ENCODE results near the gene NFIB. TPM values are rescaled to one million over a fixed set of nuclear protein-coding genes. Genes with fewer than 3 reads are reported as not detected.

Gene NFIB
- total RNA-seq, 1 donor from 2014 or later: 1.5 TPM

DNA sequence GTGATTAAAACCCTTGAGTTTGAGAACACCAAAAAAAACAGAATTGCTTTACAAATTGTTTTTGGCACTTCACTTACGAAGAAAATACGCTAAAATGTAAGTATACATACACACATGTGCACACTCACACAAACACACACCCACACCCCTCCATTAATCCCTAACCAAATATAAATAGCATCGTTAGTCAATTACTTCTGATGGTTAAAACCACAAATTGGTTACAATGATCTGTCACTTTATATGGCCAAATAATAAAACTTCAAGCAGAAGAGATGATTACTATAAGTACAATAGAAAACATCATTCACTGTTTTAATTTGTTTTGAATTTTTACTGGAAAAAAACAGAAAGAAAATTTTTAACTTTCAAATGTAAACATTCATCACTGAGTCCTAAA lies 103.5 kb downstream of the NFIB start:
- Mint-ChIP-seq H3K36me3 (ENCODE audit: unreplicated experiment) (no peaks in the 10 kb centered on the region), H3K9me3 (ENCODE audit: unreplicated experiment) (peaks cover 2% of the 10 kb centered on the region), H3K4me3 (ENCODE audit: unreplicated experiment) (no peak overlapping the region), H3K4me1 (ENCODE audit: low read depth, unreplicated experiment) (peaks cover 7% of the 10 kb centered on the region), H3K27ac (ENCODE audit: unreplicated experiment) (no peak overlapping the region), H3K27me3 (ENCODE audit: unreplicated experiment) (no peaks in the 10 kb centered on the region)
- DNase-seq: no peak
- TF ChIP-seq, protein P1, sequence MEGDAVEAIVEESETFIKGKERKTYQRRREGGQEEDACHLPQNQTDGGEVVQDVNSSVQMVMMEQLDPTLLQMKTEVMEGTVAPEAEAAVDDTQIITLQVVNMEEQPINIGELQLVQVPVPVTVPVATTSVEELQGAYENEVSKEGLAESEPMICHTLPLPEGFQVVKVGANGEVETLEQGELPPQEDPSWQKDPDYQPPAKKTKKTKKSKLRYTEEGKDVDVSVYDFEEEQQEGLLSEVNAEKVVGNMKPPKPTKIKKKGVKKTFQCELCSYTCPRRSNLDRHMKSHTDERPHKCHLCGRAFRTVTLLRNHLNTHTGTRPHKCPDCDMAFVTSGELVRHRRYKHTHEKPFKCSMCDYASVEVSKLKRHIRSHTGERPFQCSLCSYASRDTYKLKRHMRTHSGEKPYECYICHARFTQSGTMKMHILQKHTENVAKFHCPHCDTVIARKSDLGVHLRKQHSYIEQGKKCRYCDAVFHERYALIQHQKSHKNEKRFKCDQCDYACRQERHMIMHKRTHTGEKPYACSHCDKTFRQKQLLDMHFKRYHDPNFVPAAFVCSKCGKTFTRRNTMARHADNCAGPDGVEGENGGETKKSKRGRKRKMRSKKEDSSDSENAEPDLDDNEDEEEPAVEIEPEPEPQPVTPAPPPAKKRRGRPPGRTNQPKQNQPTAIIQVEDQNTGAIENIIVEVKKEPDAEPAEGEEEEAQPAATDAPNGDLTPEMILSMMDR (IDR thresholded peaks at IDR 0.05; ENCODE audit: partially characterized antibody, unreplicated experiment): no peak

- Mint-ChIP-seq H3K4me1 (ENCODE audit: low read depth, unreplicated experiment) (peaks cover 7% of the 10 kb centered on the region), H3K9me3 (ENCODE audit: unreplicated experiment) (peaks cover 2% of the 10 kb centered on the region), H3K4me3 (ENCODE audit: unreplicated experiment) (no peak overlapping the region), H3K27me3 (ENCODE audit: unreplicated experiment) (no peaks in the 10 kb centered on the region), H3K27ac (ENCODE audit: unreplicated experiment) (no peak overlapping the region), H3K36me3 (ENCODE audit: unreplicated experiment) (no peaks in the 10 kb centered on the region)
- TF ChIP-seq, protein P1 (IDR thresholded peaks at IDR 0.05; ENCODE audit: partially characterized antibody, unreplicated experiment): no peak
- DNase-seq: no peak
Measured at GRCh38 chr9:14209399-14210345, 104.3 kb downstream of the NFIB start.

DNA sequence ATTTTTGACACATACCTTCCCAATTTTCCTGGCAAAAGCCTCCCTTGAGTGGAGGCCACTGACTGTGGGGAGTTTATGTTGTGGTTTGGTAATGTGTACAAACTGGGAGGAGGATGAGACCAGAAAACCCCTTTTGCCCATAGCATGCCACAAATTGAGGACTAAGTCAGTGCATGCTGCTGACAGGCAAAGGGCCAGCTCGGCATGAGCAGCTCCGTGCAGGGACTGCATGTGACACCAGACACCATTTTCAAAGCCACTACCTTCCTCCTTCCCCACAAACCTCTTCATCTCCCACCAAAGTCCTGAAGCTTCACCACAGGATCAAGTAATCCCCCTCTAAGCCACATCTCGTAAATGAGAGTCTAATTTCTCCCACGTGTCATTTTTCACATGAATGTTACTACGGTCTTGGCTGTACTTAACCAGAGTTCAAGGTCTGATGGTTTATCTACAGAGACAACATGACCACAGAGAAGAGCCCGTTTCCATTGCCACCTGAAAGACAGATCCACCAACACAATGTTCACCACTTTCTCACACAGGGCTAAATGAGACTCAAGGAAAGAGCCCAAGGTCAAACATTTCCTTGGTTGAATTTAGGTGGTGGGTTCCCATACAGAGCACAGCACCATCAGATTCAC lies 106.5 kb downstream of the NFIB start:
- H3K36me3 Mint-ChIP-seq (ENCODE audit: unreplicated experiment): no peaks in the 10 kb centered on the region
- DNase-seq: no peak
- peaks cover 7% of the 10 kb centered on the region for H3K4me1 Mint-ChIP-seq (ENCODE audit: low read depth, unreplicated experiment)
- no peak overlapping the region for H3K4me3 Mint-ChIP-seq (ENCODE audit: unreplicated experiment)
- H3K27ac Mint-ChIP-seq (ENCODE audit: unreplicated experiment): no peak overlapping the region
- TF ChIP-seq, protein P1 (IDR thresholded peaks at IDR 0.05; ENCODE audit: partially characterized antibody, unreplicated experiment): no peak
- H3K27me3 Mint-ChIP-seq (ENCODE audit: unreplicated experiment): no peaks in the 10 kb centered on the region
- H3K9me3 Mint-ChIP-seq (ENCODE audit: unreplicated experiment): no peaks in the 10 kb centered on the region

- DNase-seq: no peak
- H3K4me3 Mint-ChIP-seq (ENCODE audit: unreplicated experiment): no peak overlapping the region
- H3K36me3 Mint-ChIP-seq (ENCODE audit: unreplicated experiment): no peaks in the 10 kb centered on the region
- peaks cover 7% of the 10 kb centered on the region for H3K4me1 Mint-ChIP-seq (ENCODE audit: low read depth, unreplicated experiment)
- TF ChIP-seq, protein P1 (IDR thresholded peaks at IDR 0.05; ENCODE audit: partially characterized antibody, unreplicated experiment): no peak
- H3K9me3 Mint-ChIP-seq (ENCODE audit: unreplicated experiment): no peaks in the 10 kb centered on the region
- H3K27me3 Mint-ChIP-seq (ENCODE audit: unreplicated experiment): no peaks in the 10 kb centered on the region
- no peak overlapping the region for H3K27ac Mint-ChIP-seq (ENCODE audit: unreplicated experiment)
Measured at GRCh38 chr9:14205463-14205862, 108.5 kb downstream of the NFIB start.

All from glutamatergic neuron (in vitro differentiated cells).